ENCODE data around the gene MYOF.
"Not testable (repeated sequence)": the region's sequence is repeated elsewhere in the genome, so short reads cannot be mapped to it uniquely, and the experiment has no call there.

The MYOF gene

DNA sequence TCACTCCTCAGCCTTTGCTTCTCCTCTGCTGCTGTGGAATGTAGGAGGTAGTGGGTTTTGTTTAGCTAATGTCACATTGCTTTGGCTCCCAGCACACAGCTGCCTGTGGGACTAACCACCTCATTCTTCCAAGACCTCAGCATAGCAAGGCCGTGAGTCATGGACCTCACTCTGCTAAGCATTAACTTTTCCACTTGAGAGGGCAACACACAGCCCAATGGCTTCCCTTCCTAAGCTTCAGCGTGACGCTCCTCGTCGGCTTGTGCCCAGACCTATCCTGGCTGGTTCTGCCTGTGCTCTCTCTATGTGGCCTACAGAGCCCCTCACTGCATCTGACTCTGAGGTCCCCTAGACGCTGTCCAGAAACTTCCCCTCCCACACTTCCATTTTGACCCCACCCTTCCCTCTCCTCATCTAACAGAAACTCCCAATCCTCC is 23.3 kb downstream of the MYOF start:
- in situ Hi-C loops (cut with HindIII; ENCODE audit: low sequenced_read_pairs), result no loop called here

DNA sequence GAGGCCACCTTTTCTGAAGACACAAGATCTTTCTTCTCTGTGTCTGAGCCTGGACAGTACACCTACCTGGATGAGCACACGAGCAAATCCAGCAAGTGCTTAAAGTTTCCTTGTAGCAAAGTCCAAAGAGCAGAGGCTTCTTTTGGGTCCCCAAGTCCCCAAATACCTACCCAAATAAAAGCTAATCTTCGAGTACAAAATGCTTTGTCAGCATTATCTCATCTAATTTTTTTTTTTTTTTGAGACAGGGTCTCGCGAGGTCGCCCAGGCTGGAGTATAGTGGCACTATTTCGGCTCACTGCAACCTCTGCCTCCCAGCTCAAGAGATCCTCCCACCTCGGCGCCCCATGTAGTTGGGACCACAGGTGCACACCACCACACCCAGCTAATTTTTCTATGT is 24.6 kb downstream of the MYOF start:
- in situ Hi-C loops (cut with HindIII; ENCODE audit: low sequenced_read_pairs), result no loop called here

DNA sequence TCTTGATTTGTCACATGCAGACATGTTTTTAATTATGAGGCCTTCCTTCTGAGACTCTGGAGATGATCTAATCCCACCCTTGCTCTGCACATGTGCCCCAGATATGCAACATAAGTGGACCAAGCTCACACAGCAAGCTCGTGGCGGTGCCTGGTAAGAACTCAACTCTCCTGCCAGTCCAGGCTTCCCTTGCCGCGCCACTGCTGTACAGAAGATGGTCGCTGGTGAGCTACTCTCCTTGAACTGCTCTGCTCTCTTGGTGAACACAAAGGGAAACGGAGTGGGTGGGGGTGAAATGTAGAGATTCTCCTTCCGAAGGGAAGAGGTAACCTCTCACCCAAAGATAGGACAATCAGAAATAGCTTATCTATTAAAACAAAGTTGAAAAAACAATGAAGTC is 25.7 kb downstream of the MYOF start:
- in situ Hi-C loops (cut with HindIII; ENCODE audit: low sequenced_read_pairs), result no loop called here

DNA sequence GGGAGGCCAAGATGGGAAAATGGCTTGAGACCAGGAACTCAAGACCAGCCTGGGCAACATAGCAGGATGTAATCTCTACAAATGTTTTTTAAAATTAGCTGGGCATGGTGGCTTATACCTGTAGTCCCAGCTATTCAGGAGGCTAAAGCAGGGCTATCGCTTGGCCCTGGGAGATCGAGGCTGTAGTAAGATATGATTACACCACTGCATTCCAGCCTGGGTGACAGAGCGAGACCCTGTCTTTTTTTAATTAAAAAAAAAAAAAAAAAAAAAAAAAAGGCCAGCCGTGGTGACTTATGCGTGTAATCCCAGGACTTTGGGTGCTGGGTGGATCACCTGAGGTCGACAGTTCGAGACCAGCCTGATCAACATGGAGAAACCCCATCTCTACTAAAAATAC is 27.4 kb downstream of the MYOF start:
- in situ Hi-C loops (cut with HindIII; ENCODE audit: low sequenced_read_pairs), result no loop called here

DNA sequence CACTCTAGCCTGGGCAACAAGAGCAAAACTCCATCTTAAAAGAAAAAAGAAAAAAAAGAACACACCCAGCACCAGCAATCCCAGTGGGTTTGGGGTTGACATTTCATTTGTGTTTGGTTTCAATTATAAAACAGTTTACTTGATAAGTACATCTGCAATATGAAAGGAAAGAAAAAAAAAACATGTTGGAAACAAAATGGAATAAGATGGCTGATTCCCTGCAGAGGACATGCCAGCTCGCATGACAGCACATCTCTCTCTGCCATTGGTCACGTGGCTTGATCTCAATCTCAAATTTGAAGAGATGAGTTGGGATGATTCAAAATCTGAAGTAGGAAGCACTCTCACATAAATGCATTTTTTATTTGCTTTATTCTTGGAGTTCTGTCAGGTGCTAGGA is 28.0 kb downstream of the MYOF start:
- in situ Hi-C loops (cut with HindIII; ENCODE audit: low sequenced_read_pairs), result no loop called here

DNA sequence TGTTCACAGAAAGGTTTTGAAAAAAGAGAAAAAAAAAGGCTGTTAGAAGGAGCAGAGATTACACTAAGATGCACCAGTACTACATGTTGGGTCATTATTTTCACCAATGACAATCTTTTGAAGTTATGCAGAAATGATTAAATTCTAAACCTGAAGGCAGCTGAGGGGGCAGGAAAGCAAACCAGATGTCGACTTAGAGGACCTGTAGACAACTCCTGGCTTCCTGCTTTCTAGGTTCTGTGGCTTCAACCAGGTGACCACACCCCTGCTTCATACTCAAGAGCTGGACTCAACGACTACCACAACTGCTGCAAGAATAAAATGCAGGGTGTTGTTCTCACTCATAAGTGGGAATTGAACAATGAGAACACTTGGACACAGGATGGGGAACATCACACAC is 30.0 kb downstream of the MYOF start:
- in situ Hi-C loops (cut with HindIII; ENCODE audit: low sequenced_read_pairs), result no loop called here

DNA sequence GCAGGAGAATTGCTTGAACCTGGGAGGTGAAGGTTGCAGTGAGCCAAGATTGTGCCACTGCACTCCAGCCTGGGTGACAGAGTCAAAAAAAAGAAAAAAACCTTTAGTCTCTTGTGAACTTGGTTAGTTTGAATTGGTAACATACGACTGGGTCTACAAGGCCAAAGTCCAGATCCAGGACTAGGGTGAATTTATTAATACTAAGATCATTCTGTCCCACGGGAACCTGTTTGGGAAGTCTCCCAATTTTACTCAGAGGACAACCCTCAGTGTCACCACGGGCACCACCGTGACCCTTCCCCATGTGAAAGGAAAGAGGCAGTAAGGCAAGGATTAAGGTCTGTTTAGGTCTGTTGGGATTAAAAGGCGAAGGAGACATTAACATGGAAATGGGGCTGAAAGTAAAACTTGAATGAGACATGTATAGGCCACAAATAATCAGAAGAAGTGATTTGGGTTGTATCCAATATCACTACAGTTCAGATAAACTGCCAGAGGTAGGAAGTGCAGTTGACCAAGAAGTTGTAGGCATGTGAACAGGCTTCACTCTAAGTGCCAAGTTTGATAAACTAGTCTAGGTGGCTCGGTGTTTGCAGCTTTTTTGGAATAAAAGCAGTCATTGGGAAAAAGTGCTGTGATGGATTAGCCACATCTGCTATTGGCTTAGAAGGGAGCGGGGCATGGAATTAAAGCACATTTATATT is 30.7 kb downstream of the MYOF start:
- in situ Hi-C loops (cut with HindIII; ENCODE audit: low sequenced_read_pairs), result no loop called here

DNA sequence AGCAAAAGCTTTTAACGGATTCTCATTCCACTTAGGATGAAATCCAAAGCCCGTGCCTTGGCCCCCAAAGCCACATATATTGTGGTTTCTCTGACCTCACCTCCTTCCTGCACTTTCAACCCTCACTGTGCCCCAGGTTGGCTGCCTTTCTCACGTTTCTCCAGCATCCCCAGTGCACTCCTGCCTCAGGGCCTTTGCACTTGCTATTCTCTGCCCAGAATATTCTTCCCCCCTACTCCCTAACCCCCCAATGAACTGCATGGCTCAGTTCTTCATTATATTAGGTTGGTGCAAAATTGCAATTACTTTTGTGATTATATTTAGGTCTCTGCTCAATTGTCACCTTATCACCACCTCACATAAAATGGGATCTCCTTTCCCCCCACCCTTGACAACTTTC is 34.2 kb downstream of the MYOF start:
- in situ Hi-C loops (cut with HindIII; ENCODE audit: low sequenced_read_pairs), result no loop called here

DNA sequence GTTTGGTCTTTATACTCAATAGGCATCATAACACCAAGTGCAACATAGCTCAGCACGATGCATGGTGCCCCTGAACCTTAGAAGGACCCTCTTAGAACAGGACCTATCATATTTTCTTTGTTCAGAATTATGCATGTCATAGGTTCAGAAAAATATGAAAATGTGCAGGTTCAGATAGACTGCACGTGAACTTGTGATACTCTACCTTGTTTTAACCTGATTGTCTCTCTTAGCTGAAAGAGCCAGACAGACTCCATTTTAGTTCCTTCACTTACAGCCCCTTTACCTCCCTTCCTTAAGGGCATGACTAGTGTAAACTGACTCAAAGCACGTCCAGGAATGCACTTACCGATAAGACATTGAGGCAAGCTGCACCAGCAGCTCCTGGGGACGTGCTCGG is 35.1 kb downstream of the MYOF start:
- in situ Hi-C loops (cut with HindIII; ENCODE audit: low sequenced_read_pairs), result no loop called here

DNA sequence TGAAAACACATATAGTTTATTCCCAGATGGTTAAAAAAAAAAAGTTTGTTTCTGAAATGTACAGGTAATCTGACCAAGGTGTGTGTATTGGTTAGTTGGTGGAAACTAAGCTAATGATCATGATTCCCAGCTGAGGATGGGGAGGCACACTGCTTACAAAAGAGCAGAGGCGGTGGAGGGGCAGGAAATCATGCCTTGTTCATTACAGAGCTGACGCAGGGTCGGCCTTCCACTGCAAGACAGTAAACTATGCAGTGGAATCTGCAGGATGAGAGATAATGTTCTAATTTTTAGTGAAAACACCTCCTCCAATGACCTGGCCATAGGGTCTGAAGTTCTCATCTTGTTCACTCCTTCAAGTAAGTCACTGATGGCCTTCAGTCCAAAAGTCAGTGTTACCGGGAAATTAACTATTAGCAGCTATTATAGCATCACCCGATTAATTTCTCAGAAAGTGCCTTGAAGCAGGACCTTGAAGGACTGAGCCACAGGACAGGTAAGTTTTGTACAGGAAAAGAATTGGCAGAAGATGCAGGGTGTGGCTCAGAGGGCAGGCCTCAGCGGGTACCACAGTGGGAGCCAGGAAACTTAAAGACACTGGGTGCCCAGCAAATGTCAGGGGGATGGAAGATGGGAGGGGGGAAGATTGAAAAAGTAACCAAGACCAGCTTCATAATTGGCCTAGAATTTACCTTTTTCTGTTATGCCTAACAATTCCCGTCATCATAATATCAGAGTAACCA is 36.0 kb downstream of the MYOF start:
- in situ Hi-C loops (cut with HindIII; ENCODE audit: low sequenced_read_pairs), result no loop called here

DNA sequence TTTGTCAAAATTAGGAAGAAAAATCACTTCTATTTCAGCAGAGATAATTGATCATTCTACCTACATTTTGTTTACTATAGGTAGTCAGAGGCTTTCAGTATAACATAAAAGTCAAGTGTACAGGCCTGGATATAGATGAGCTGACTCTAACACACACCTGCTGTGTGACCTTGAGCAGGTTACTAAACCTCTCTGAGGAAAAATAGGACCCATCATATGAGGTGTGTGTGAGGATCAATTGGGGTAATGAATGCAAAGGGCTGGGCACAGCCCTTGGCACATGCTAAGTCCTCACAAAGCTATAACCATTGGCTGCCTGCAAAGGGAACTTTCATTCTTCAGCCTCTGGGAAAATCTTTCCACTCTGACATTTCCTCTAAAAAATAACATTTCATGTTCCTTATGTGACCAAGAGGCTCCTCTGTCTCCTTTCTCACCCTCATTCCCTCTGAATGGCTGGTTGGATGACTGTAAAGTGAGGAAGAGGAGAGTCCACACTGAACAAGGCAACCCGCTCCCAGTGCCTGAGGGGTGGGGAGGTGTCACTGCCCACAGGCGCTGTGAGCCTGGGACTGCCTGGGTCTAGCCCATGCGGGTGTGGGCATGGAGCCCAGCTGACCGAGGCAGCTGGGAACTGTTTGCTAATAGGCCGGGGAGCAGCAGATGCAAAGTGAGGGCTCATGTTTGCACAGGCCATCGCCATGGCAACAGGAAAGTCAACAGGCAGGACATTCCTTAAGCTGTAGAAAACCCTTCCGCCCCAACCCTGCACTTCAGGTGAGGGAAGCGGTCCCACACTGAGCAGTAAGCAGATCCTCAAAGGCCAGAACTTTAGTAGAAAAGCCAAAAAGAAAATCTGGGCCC is 36.8 kb downstream of the MYOF start:
- in situ Hi-C loops (cut with HindIII; ENCODE audit: low sequenced_read_pairs), result no loop called here

DNA sequence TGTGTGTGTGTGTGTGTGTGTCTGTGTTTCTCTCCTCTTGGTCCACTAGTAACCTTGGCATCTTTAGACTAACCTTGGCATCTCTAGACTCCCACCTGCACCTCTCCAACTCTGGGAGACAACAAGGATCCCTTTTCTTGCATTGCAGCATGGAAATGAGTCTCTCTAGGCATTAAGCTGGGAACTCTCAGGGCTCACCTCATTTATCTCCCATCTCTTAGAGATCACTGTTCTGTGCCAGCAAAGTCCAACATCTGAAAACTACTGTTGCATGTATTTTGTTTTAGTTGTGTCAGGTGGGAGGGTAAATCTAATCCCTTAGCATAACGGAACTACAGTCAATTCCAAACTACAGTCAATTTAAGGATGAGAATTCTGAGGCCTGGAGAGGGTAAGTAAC is 38.7 kb downstream of the MYOF start:
- in situ Hi-C loops (cut with HindIII; ENCODE audit: low sequenced_read_pairs), result no loop called here

DNA sequence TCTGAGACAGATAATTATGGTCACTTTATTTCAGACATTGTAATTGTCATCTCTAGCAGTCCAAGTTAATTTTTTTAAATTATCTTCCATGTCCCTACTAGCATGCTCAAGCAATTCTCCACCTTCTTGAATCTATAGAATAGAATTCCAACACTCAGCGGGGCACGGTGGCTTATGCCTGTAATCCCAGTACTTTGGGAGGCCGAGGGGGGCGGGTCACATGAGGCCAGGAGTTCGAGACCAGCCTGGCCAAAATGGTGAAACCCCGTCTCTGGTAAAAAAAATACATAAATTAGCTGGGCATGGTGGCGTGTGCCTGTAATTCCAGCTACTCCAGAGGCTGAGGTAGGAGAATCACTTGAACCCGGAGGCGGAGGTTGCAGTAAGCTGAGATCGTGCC is 39.4 kb downstream of the MYOF start:
- in situ Hi-C loops (cut with HindIII; ENCODE audit: low sequenced_read_pairs), result not testable (repeated sequence)

DNA sequence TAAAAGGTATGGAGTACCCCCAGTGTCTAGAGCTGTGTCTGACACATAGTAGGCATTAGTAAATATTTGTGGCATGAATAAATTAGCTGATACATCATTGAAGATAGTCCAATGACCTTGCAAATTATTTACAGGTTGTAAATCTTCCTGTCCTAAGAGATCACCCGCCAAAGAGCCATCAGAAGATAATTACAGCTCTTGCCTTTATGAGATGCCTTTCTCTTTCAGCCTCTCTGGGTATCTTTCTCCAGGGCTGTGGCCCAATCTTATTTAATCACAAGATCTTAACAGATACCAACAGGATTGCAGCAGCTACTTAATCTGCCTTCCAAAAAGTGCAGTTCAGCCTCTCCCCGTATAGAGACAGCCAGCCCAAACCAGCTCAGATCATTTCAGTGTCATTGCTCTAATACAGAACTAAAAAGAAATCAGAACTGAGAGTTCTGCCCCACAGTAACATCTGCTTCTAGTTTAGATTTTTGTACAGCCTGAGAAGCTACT is 41.5 kb downstream of the MYOF start:
- in situ Hi-C loops (cut with HindIII; ENCODE audit: low sequenced_read_pairs), result no loop called here

DNA sequence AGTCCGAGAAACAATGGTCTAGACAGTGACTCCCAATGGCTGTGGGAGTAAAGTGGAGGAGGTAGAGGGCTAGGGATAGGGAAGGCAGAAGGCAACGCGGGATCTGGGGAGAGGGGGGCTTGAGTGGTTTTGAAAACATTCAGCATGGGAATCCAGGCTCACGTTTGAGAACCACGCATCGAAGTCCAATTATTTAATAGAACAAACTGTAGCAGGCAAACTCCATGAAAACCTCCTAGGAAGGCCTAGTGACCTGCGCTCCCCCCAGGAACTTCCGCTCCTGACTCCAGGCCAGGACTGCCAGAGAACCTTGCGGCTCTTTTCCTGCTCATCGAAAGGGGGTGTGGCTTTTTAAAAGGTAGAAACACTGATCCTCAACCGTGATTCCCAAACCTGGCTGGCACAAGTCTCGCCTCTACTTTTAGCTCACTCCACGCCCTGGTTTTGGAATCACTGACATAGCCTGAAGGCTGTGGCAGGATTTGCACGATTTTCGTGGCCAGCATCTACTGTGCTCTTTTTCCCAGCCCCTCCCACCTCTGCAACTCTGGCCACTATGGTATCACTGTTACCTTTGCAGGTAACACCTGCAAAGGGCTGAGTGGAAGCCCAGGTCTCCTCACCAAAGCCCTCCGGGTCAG is 43.4 kb downstream of the MYOF start:
- in situ Hi-C loops (cut with HindIII; ENCODE audit: low sequenced_read_pairs), result no loop called here

DNA sequence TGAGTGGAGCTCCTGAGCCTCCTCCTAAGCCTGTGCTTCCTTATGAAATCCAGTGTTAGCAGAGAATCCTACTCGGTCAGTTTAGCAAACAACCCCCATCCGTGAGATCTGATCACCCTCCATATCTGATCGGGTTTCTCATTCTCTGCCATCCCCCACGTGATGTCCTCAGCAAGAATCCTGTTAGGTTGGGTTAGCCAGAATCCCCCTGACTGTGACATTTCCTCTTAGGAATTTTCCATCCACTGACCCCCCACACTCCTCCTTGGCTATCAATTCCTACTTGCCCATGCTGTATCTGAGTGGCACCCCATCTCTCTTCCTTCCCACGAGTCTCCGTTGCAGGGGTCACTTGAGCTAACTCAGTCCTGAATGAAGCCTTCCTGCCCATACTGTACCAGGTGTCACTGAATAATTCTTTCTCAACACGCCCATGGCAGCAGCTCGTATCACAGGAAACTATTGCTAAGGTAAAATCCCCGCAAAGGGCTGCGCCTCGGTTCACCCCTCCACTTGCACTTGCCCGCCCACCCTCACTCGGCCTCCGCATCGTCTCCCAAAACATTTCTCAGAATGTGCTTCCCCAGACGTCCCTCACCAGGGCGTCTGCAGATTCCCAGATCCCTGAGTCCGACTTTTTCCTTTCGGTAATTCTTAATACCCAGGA is 44.1 kb downstream of the MYOF start:
- in situ Hi-C loops (cut with HindIII; ENCODE audit: low sequenced_read_pairs), result no loop called here

DNA sequence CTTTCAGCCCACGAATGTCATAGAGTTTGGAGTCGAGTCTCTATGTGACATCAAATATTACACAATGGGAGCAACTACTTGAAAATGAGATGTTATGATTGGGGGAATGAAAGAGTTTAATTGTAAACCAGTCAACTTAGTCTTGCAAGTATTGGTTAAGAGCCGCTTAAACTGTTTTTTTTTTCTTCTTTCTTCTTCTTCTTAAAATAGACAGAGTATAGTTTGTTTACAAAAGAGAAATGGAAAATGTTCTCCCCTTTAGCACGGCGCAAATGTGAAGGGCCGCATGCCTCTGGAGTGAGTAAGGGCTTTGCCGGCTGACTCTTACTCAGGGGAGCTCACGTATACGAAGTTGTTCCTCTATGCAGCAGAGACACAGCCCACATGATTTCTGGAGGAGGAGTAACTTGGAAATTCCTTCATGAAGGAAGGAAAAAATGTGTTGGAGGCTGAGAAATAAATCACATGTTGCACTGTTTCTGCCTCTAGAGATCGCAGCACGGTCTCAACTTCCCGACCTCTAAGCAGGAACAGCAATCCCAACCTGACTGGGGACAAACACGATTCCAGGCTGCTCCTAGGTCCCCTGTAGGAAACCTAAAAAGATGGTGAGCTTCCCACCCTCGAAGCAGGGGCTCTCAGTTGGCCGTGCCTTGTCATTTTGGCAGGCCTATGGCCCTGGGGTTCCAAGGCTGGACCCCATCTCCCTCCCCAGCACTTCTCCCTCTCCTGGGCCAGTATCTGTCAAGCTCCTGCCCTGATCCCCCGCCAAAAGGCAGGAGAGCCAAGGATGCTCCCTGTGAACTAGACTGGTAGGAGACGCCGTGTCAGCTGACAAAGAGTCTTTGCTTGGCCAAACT is 44.8 kb downstream of the MYOF start:
- in situ Hi-C loops (cut with HindIII; ENCODE audit: low sequenced_read_pairs), result no loop called here

DNA sequence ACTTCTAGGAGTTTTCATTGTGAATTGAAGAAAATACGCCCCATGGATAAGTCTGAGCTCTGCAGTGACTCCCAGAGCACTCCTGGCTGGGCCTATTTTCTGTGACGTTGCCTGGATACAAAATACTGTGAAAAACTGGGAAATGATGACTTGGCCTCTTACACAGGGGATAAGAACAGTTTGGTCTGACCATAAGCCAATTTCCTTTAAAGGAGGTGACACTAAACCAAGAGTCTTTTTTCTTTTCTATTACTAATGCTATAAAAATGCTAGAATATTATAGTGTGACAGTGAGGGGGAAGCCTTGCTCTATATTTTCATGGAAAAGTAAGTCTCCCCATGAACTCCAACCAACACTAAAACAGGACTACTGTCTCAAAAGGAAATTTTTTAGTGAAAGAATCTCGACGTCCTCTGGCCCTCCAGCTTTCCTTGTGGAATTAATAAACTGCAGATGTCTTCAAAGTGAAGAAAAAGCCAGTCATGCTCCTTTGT is 45.5 kb downstream of the MYOF start:
- in situ Hi-C loops (cut with HindIII; ENCODE audit: low sequenced_read_pairs), result no loop called here

DNA sequence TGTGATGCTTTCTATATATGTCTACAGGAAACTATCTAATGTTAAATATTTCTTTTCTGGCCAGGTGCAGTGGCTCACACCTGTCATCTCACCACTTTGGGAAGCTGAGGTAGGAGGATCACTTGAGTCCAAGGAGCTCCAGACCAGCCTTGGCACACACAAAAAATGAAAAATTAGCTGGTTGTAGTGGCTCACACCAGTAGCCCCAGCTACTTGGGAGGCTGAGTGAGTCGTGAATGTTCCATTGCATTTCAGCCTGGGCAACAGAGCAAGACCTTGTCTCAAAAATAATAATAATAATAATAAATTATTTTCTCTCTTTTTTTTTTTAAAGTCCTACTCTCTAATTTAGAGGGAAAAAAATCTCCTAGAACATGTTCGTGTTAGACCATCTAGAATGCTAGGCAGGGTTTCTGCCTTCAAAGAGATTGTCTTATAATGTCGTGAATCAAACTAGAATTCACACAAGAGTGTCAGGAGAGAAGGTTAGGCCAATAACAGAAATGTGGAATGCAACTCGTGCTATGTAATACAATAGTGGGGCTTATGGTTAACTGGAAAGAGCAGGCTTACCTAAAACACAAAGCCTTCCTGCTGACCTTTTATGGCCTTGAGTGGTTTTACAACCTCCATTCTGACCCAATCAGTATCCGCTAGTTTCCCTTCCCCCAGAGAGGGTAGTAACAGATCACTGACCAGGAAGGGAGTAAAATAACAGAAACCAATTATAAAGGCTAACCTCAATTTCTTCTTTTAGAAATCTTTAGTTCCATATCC is 46.3 kb downstream of the MYOF start:
- in situ Hi-C loops (cut with HindIII; ENCODE audit: low sequenced_read_pairs), result no loop called here

Measured in DLD1 (cell line).